ENCODE results near the gene SLC1A6. TPM values are rescaled to one million over a fixed set of nuclear protein-coding genes. Genes with fewer than 3 reads are reported as not detected.

The SLC1A6 gene
- polyA plus RNA-seq, 1 of the 3 experiments (the other 2 are of a cell fraction): not detected

- CTCF ChIA-PET: no interaction called here
Observed at GRCh38 chr19:14916848-14917247, 62.8 kb downstream of the SLC1A6 start.

More at GRCh38 chr19:14916848-14917247, 62.8 kb downstream of the SLC1A6 start:
- POLR2A ChIA-PET: no interaction called here
- Histone ChIP-seq H3K9me2 (no peaks in the 10 kb centered on the region), H3K9me3 (no peaks in the 10 kb centered on the region), H3K79me2 (ENCODE audit: insufficient read depth) (no peaks in the 10 kb centered on the region), H2AFZ (ENCODE audit: low read depth) (no peak overlapping the region), H3K4me1 (ENCODE audit: control insufficient read depth in 1 of 2, insufficient read depth in 2 of 2, low read depth in 1 of 2, low read length in 1 of 2) (no peaks in the 10 kb centered on the region), H3K4me2 (no peak overlapping the region), H3K36me3 (replicated peaks in 1 of 2; ENCODE audit: control insufficient read depth in 1 of 2, insufficient read depth in 2 of 2, low read length in 1 of 2) (no peaks in the 10 kb centered on the region), H4K20me1 (ENCODE audit: insufficient read depth) (no peaks in the 10 kb centered on the region), H3K27me3 (ENCODE audit: insufficient read depth) (peaks cover 9% of the 10 kb centered on the region; the same call in 1 of the 2 replicates), H3K4me3 (ENCODE audit: low read depth in 2 of 2, low read length in 1 of 2) (no peak overlapping the region), H3K27ac (ENCODE audit: low read depth in 2 of 2, low read length in 1 of 2) (no peak overlapping the region), H3K9ac (no peak overlapping the region), H3F3A (replicated peaks; ENCODE audit: insufficient read depth) (no peaks in the 10 kb centered on the region)
- DNase-seq: peak; percentile 2
- TF ChIP-seq REST (IDR thresholded peaks at IDR 0.05; ENCODE audit: low read depth, low read length) (no peak), MEF2A (IDR thresholded peaks at IDR 0.05; ENCODE audit: borderline replicate concordance, low read depth) (no peak), RXRA (IDR thresholded peaks at IDR 0.05; ENCODE audit: borderline replicate concordance, low read depth) (no peak), TAF1 (IDR thresholded peaks at IDR 0.05; ENCODE audit: borderline replicate concordance, low read depth, low read length) (no peak), FOSL2 (IDR thresholded peaks at IDR 0.05; ENCODE audit: borderline replicate concordance, low read depth) (no peak), TEAD4 (IDR thresholded peaks at IDR 0.05; ENCODE audit: borderline replicate concordance, insufficient read depth) (no peak), RFX5 (IDR thresholded peaks at IDR 0.05; ENCODE audit: low read length) (no peak), ELF1 (IDR thresholded peaks at IDR 0.05) (no peak), USF1 (IDR thresholded peaks at IDR 0.05; ENCODE audit: borderline replicate concordance, low read depth) (no peak), YY1 (IDR thresholded peaks at IDR 0.05; ENCODE audit: low read depth) (no peak), CTCF (IDR thresholded peaks at IDR 0.05) (no peak), POLR2AphosphoS5 (IDR thresholded peaks at IDR 0.05; ENCODE audit: low read depth, low read length) (no peak), SMC3 (IDR thresholded peaks at IDR 0.05; ENCODE audit: low read depth, low read length) (no peak), GABPA (IDR thresholded peaks at IDR 0.05; ENCODE audit: low read depth) (no peak), NFIC (IDR thresholded peaks at IDR 0.05; ENCODE audit: borderline replicate concordance) (no peak), USF2 (IDR thresholded peaks at IDR 0.05; ENCODE audit: borderline replicate concordance, low read depth, low read length) (no peak), ZBTB33 (IDR thresholded peaks at IDR 0.05; ENCODE audit: borderline replicate concordance, low read depth) (no peak)
- 3% methylated on average over 5 of the region's 5 CpGs for WGBS (ENCODE audit: low lambda C conversion rate)

All from SK-N-SH (cell line).